Smooth muscle cell of the brain vasculature (primary cell): ENCODE data around the gene SIRPB2.
A peak's percentile ranks its signal among the peaks of the same experiment; 100 is the strongest.

ENCODE experiments used
- DNase-seq: peaks from one replicate; pipeline ENCODE4 v3.0.0-alpha.2; 2012; ENCODE audit warnings: low read depth, low spot score

SIRPB2 gene

GRCh38 chr20:1491281-1491840, at the start of gene SIRPB2:
Gene SIRPB2, minus strand, starts transcription at chr20:1491420. Its CDS starts 61 bp downstream, at chr20:1491359.
- no peak for DNase-seq

- no peak for DNase-seq
These were observed 48.7 kb upstream of the SIRPB2 start for GRCh38 chr20:1539816-1540419.

GRCh38 chr20:1538655-1539054, 47.4 kb upstream of the SIRPB2 start:
- DNase-seq = no peak

- DNase-seq = no peak
These were observed 46.5 kb upstream of the SIRPB2 start for GRCh38 chr20:1537731-1538058.

- DNase-seq = no peak
These were observed 45.9 kb upstream of the SIRPB2 start for GRCh38 chr20:1536893-1537730.

GRCh38 chr20:1535420-1536175, 44.4 kb upstream of the SIRPB2 start:
- DNase-seq = no peak

GRCh38 chr20:1534526-1534925, 43.3 kb upstream of the SIRPB2 start:
- DNase-seq = no peak

- no peak for DNase-seq
These were observed 41.8 kb upstream of the SIRPB2 start for GRCh38 chr20:1533059-1533458.

GRCh38 chr20:1528811-1529210, 37.6 kb upstream of the SIRPB2 start:
- no peak for DNase-seq

- DNase-seq = no peak
These were observed 36.7 kb upstream of the SIRPB2 start for GRCh38 chr20:1527923-1528322.

- no peak for DNase-seq
These were observed 35.7 kb upstream of the SIRPB2 start for GRCh38 chr20:1526896-1527295.

- no peak for DNase-seq
These were observed 35.1 kb upstream of the SIRPB2 start for GRCh38 chr20:1526310-1526709.

GRCh38 chr20:1524004-1524403, 32.8 kb upstream of the SIRPB2 start:
- no peak for DNase-seq

- DNase-seq = no peak
These were observed 25.8 kb upstream of the SIRPB2 start for GRCh38 chr20:1517010-1517409.

GRCh38 chr20:1513801-1514200, 22.6 kb upstream of the SIRPB2 start:
- no peak for DNase-seq

GRCh38 chr20:1509237-1509636, 18.0 kb upstream of the SIRPB2 start:
- no peak for DNase-seq

GRCh38 chr20:1508574-1508973, 17.4 kb upstream of the SIRPB2 start:
- DNase-seq = no peak

- DNase-seq = no peak
These were observed 16.1 kb upstream of the SIRPB2 start for GRCh38 chr20:1507276-1507675.

GRCh38 chr20:1505871-1506270, 14.7 kb upstream of the SIRPB2 start:
- no peak for DNase-seq

- DNase-seq = no peak
These were observed 14.1 kb upstream of the SIRPB2 start for GRCh38 chr20:1505361-1505760.

- DNase-seq = peak; percentile 77
These were observed 12.5 kb upstream of the SIRPB2 start for GRCh38 chr20:1503564-1504227.

- DNase-seq = no peak
These were observed 9.3 kb upstream of the SIRPB2 start for GRCh38 chr20:1500496-1500895.
